Measurements from ENCODE around the gene PTGER4. TPM values are rescaled to one million over a fixed set of nuclear protein-coding genes. Genes with fewer than 3 reads are reported as not detected.
A peak's percentile ranks its signal among the peaks of the same experiment; 100 is the strongest.

The PTGER4 gene
- total RNA-seq, 1 donor from 2014 or later = not detected

- DNase-seq (ENCODE audit: low read depth, low spot score) = no peak
- no peak for TF ChIP-seq CTCF (conservative IDR thresholded peaks at IDR 0.05)
- Mint-ChIP-seq H3K36me3 (ENCODE audit: low read depth) (no peaks in the 10 kb centered on the region), H3K9me3 (no peaks in the 10 kb centered on the region), H3K27me3 (ENCODE audit: low read depth) (peaks cover 89% of the 10 kb centered on the region), H3K4me1 (peaks cover 23% of the 10 kb centered on the region), H3K4me3 (peak overlapping the region; percentile 92), H3K27ac (ENCODE audit: unreplicated experiment) (no peak overlapping the region)
Observed at GRCh38 chr5:40678460-40679147, 1.1 kb upstream of the PTGER4 start.

- peaks cover 23% of the 10 kb centered on the region for H3K4me1 Mint-ChIP-seq
- H3K27ac Mint-ChIP-seq (ENCODE audit: unreplicated experiment) = no peak overlapping the region
- no peaks in the 10 kb centered on the region for H3K9me3 Mint-ChIP-seq
- no peak for TF ChIP-seq CTCF (conservative IDR thresholded peaks at IDR 0.05)
- H3K4me3 Mint-ChIP-seq = peak overlapping the region; percentile 92
- H3K27me3 Mint-ChIP-seq (ENCODE audit: low read depth) = peaks cover 94% of the 10 kb centered on the region
- DNase-seq (ENCODE audit: low read depth, low spot score) = peak; percentile 81
- no peaks in the 10 kb centered on the region for H3K36me3 Mint-ChIP-seq (ENCODE audit: low read depth)
Observed at GRCh38 chr5:40679148-40679912, 385 bp upstream of the PTGER4 start.

- H3K4me1 Mint-ChIP-seq = peaks cover 23% of the 10 kb centered on the region
- H3K4me3 Mint-ChIP-seq = peak overlapping the region; percentile 92
- H3K27me3 Mint-ChIP-seq (ENCODE audit: low read depth) = peaks cover 97% of the 10 kb centered on the region
- no peak for DNase-seq (ENCODE audit: low read depth, low spot score)
- TF ChIP-seq CTCF (conservative IDR thresholded peaks at IDR 0.05) = peak; percentile 34
- no peak overlapping the region for H3K27ac Mint-ChIP-seq (ENCODE audit: unreplicated experiment)
- no peaks in the 10 kb centered on the region for H3K9me3 Mint-ChIP-seq
- no peaks in the 10 kb centered on the region for H3K36me3 Mint-ChIP-seq (ENCODE audit: low read depth)
Observed at GRCh38 chr5:40680741-40681362, 1.1 kb downstream of the PTGER4 start.

GRCh38 chr5:40681363-40682153, 1.8 kb downstream of the PTGER4 start:
- peak; percentile 4 for DNase-seq (ENCODE audit: low read depth, low spot score)
- no peaks in the 10 kb centered on the region for H3K36me3 Mint-ChIP-seq (ENCODE audit: low read depth)
- no peak for TF ChIP-seq CTCF (conservative IDR thresholded peaks at IDR 0.05)
- no peaks in the 10 kb centered on the region for H3K9me3 Mint-ChIP-seq
- no peak overlapping the region for H3K27ac Mint-ChIP-seq (ENCODE audit: unreplicated experiment)
- H3K4me1 Mint-ChIP-seq = peaks cover 23% of the 10 kb centered on the region
- peaks cover 96% of the 10 kb centered on the region for H3K27me3 Mint-ChIP-seq (ENCODE audit: low read depth)
- H3K4me3 Mint-ChIP-seq = peak overlapping the region; percentile 92
